ENCODE results near the gene MGAT2.
A peak's percentile ranks its signal among the peaks of the same experiment; 100 is the strongest.
"Not testable (repeated sequence)": the region's sequence is repeated elsewhere in the genome, so short reads cannot be mapped to it uniquely, and the experiment has no call there.

Gene MGAT2

DNA sequence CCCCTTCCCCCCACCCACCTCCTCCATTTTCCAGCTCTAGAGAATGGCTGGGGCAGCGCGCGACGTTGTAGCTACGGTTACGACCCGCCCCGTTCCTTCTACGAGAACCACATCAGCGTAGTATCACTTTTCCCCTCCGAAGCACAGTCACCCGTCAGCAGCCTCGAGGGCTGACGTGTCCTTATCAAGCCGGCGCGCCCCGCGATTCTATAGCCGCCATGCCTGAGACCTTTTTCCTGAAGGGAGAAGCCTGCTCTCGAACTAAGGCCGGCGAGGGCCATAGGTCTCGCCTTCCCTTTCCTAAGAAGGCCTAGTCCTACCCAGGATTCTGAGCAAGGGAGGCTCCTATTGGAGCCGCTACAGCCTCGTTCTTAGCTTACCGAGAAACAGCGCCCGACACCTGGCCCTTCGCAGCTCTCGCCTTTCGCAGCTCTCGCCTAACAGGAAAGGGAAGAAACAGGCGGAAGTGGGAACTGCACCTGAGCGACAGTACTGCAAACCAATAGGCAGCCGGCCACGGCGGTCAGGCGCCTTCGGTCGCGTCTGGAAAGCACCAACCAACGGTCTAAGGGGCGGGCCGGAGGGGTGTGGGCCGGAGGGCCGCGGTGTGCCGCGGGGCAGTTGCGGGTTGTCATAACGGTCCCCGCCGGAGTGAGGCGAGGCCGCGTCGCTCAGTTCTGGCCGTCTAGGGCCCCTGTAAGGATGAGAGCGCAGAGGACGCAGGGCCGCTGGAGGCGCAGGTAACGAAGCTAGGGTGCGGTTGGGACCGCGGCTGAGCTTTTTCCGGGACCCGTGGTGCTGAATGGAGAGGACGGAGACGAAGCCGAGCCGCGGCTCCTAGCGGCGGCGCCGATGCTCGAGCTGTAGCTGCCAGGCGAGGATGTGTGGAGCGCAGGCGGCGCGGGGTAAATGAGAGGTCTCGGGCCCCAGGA is at the start of gene MGAT2, which contains the start of gene RPL36AL:
MGAT2 (plus strand) TSS at position 618 of the 932 bp plus-strand sequence. CDS start 470 bp downstream, outside the sequence.
RPL36AL (minus strand) TSS at position 445 of the 932 bp plus-strand sequence. CDS start 1,522 bp downstream, outside the sequence.
- DNase-seq, result peak; percentile 76

DNA sequence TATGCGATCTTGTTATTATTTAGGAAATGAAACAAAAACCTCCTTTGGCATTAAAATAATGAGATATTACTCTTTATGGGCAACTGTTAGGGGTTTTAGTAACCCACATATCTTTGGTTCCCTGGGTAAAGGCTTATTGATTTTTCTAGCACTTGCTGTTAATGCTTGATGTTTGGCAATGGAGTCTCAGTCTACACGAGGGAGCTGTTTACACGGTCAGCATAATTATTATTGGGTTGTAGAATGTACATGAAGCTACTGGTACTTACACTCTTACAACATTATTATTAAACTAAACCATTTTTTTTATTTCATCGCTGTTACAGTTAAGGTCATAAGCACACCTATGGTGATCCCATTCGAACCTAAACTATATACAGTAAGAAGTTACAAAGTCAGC is 46.6 kb upstream of the MGAT2 start:
- DNase-seq, result no peak

DNA sequence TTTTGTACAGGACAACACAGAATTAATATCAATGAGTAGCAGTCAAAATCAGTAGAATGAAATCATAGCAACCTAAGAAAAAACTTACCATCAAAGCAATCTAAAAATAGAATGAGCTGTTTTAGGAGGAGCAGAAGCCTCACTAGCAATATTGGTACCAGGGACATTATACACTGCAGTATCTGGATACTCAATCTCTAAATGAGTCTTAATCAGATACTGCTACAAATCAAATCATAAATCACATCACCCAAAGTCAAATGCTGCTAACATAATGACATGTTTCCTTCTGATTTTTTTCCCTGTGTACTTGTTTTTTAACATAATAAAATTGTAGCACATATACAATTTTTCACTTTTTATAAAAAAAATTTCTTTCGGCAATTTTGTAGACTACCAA is 42.5 kb upstream of the MGAT2 start:
- no peak for DNase-seq

DNA sequence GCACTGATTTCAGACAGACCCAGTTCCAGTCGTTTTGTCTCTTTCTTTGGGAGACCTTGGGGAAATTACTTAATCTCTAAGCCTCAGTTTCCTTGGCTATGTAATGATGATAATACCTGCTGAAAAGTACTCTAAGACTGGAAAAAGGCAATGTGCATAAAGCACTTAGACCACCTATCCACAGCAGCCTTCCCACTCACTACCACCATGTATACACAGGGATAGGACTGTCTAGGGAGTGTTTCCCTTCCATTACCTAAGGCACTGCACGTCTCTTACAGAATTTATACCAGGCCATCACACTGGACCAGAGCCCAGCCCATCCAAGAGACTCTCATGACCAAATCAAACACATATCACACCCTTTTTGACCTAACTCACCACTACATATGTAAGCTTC is 40.8 kb upstream of the MGAT2 start:
- no peak for DNase-seq

DNA sequence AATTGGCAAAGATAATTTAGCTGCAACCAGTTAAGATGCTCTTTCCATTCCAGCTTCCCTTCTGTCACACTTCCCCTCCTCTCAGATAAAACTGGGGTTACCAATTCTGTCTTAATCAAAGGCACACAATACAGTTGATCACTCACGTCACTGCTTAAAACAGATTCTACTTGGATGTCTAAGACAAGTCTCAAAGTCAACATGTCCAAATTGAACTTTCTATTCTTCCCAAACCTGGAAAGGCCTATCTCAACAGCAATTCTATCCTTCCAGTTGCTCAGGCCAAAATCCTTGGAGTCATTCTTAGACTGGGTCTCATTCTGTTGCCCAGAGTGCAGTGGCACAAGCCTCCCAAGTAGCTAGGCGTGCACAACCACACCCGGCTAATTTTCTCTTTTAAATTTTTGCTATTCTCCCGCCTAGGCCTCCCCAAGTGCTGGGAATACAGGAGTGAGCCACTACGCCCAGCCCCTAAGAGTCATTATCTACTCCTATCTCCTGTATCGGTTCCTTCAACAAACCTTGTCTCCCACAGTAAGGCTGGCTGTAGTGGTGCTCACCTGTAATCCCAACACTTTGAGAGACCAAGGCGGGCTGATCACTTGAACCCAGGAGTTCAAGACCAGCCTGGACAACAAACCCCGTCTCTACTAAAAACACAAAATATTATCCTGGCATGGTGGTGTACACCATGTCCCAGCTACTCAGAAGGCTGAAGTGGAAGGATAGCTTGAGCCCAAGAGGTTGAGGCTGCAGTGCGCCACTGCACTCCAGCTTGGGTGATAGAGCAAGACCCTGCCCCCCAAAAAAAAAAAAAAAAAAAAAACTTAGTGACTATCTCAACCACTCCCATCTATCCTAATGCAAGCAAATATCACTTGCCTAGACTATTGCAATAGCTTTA is 39.1 kb upstream of the MGAT2 start:
- DNase-seq, result no peak

DNA sequence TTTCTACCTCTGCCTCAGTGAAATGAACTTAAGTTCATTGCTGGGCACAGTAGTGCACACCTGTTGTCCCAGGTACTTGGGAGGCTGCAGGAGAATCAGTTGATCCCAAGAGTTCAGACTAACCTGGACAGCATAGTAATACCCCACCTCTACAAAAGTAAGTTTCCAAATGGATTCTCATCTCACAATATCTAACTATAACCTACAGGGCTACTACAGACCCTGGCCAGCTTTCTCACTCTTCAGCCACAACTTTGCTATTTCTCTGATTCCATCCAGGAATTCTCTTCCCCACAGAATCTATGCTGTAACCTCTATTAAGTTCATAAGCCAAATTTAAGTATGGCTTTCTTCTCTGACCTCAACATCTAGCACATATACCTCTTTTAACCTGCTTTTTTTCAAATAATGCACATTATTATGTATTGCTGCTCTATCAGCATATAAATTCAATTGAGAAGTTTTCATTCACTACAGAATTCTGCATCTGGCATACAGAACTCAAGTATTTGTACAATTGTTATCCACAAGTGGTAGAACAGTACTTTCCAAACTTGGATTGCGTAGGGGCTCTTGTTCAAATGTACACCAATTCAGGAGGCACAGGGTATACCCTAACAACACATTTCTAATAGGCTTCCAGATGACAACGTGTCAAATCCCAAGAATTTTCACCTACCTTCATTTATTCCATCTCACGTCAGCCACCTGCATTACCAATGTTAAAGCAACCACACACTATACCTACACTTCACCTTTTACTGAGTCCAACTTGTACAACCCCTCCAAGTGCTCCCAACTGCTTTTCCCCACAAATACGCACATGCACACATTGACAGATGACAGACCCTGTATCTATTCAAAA is 38.3 kb upstream of the MGAT2 start:
- no peak for DNase-seq

DNA sequence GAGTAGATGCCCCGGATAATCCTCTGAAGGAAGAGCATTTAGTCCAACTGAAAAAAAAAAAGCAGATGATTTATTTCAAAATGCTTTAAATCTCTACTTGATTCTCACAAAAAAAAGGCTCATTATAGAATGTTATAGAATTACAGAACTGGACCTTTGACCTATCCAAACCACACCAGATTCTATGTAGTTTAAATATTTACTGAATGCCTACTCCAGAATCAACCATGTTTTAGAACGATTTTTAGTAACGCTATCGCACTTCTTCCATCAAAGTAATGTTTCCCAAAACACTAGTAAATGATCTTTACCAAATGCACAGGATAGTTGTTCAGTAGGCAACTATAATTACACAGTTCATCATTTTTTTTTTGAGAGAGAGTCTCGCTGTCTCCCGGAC is 37.0 kb upstream of the MGAT2 start:
- no peak for DNase-seq

DNA sequence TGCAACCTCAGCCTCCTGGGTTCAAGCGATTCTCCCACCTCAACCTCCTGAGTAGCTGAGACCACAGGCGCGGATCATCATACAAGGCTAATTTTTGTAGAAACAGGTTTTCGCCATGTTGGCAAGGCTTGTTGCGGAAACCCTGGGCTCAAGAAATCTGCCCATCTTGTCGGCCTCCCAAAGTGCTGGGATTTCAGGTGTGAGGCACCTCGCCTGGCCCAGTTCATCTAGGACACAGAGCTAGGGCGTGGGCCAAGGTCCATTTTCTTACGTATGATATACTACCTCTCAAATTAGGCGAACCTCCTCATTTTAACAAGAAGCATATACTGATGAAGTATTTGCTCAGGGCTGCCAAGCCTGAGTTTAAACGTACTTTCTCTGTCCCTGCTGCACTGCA is 36.5 kb upstream of the MGAT2 start:
- no peak for DNase-seq

DNA sequence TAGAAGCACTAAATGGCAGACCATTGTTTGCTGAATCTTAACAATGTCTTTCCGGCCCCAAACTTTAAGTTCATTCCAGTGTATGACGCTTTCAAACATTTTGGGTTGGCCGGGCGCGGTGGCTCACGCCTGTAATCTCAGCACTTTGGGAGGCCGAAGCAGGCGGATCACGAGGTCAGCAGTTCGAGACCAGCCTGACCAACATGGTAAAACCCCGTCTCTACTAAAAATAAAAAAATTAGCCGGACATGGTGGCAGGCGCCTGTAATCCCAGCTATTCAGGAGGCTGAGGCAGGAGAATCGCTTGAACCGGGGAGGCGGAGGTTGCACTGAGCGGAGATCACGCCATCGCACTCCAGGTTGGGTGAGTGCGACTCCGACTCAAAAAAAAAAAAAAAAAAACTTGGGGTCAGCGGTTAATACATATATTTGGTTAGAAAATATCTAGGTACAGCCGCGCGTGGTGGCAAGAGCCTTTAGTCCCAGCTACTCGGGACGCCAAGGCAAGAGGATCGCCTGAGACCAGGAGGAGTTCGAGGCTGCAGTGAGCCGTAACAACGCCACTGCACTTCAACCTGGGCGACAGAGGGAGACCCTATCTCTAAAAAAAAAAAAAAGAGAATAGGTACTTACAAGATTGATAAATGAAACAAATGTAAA is 35.5 kb upstream of the MGAT2 start:
- not testable (repeated sequence) for DNase-seq

DNA sequence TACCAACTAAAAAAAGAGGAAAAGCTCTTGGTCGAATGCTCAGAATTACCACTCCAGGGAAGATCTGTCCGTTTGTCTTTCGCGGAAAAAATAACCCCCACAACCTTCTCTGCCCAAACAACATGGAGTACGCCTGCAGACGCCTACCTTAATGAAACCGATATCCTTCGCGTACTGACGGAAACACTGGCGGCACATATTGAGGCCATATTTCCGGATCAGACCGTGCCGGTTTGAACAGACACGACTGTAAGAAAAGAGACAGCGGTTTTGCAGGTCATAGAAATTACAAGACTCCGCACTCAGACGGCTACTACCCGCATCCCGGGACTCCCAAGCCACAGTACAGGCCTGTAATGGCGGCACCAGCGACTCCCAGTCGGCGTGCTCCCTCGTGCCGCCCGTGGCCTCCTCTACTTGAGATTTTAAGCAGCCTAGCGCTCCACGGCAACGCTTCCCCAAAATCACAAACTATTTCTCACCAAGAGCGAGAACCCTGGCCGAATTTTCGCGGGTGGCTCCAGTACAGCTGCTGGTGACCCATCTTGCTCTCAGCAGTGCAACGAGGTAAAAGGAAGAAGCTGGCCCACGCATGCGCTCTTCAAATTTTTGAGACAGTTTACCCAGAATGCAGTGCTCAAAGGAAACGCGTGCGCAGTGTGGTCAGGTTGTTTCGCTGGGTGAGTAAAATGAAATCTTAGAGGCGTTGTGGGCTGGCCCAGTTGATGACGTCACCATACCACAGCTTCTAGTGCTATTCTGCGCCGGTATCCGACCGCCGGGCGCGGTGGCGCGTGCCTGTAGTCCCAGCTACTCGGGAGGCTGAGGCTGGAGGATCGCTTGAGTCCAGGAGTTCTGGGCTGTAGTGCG is 34.6 kb upstream of the MGAT2 start, which contains the start of gene RPS29:
RPS29 (minus strand) TSS at position 578 of the 870 bp plus-strand sequence; CDS start at position 544, 34 bp downstream.
- DNase-seq, result peak; percentile 89

DNA sequence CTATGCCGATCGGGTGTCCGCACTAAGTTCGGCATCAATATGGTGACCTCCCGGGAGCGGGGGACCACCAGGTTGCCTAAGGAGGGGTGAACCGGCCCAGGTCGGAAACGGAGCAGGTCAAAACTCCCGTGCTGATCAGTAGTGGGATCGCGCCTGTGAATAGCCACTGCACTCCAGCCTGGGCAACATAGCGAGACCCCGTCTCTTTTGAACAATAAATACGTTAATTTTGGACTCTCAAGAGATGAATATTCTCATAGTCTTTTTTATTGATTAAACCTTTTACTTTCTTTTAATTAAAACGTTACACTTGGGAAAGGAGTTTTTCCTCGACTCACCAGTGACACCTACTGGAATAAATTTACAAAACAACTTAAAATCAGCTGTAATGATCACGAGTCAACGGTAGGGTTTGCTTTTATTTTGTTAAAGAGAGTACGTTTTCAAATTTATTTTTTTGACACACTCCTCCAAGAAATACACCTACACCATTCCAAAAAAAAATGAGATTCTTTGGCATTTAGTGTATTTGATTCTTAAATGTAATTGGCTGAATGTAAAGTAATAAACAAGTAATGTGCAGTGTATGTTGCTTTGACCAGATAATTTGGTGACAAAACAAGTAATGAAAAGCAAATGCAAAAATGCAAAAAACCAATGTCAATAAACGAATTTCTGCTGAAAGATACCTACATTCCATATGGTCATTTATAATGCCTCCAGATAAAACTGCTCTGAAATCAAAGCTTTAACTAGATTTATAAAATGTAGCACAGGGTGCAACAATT is 33.7 kb upstream of the MGAT2 start:
- no peak for DNase-seq

DNA sequence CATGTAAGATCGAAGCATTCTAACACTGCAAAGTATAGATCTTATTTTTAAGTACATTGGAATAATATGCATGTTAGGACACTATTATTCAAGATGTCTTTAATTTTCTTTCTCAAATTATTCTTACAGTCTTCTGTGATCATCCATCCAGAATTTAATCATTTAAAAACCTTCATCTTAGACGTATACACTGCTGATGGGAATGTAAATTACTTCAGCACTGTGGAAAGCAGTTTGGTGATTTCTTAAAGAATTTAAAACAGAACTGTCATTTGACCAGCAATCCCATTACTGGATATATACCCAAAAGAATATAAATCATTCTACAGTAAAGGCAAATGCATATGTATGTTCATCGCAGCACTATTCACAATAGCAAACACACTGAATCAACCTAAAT is 31.2 kb upstream of the MGAT2 start:
- DNase-seq, result no peak

DNA sequence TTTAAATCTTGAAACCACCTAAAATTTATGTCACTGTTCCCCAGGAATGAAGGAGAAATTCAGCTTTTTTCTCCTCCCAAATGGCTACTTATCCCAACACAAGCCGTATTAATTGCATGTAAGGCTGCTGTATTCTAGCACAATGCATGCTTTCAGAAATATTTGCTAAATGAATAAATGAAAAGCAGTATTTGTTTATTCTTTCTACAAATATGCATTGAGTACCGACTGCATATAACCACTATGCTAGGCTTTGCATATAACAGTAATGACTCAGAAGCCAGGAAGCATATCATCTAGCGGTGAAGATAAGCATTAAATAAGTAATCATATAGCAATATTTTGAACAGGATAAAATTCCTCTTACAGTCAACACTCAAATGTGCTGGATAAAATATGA is 27.6 kb upstream of the MGAT2 start:
- DNase-seq, result no peak

DNA sequence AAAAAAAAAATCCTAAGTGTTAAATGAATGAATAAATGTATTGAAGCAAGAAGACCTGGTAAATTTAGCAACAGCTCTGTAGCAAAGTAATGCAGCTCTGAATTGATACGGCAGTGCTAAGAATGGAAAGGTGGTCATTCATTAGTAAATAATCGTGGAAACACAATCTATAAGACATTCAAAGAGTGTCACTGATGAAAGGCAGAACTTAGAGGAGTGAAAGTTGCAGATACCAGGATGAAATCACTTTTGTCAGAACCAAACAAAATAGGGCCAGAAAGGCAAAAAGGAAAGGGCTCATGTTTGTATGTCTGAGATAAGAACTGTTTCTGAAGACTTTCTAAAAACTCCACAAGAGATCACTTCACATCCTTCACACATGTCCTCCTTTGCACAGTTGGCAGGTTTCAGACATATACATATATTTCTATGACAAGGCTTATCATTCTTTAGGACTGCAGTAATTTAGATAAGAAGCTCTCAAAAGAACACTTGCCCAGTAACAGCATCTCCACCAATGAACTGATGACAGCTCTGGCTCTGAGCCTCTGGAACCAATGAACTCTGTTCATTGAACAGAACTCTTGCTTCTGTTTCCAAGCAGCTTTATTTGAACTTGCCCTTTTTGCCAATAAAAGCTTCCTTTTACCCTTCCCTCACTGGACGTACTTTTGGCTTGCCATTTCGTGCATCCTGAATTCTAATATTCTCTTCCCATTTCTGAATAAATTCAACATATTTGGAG is 26.1 kb upstream of the MGAT2 start:
- DNase-seq, result no peak

DNA sequence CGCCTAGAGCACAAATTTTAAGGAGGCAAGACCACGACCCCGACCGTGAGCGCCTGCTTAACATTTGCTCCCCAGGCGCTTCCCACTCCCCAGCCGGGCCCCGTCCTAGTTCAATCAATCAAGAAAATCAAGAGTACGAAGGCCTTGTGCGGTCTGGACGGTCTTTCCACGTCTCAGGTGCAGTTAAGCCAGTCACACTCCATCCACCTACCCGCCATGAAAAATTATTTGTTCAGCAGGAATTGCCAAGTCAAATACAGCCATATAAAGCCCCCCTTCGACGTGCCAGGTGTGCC is 22.5 kb upstream of the MGAT2 start:
- DNase-seq, result no peak

DNA sequence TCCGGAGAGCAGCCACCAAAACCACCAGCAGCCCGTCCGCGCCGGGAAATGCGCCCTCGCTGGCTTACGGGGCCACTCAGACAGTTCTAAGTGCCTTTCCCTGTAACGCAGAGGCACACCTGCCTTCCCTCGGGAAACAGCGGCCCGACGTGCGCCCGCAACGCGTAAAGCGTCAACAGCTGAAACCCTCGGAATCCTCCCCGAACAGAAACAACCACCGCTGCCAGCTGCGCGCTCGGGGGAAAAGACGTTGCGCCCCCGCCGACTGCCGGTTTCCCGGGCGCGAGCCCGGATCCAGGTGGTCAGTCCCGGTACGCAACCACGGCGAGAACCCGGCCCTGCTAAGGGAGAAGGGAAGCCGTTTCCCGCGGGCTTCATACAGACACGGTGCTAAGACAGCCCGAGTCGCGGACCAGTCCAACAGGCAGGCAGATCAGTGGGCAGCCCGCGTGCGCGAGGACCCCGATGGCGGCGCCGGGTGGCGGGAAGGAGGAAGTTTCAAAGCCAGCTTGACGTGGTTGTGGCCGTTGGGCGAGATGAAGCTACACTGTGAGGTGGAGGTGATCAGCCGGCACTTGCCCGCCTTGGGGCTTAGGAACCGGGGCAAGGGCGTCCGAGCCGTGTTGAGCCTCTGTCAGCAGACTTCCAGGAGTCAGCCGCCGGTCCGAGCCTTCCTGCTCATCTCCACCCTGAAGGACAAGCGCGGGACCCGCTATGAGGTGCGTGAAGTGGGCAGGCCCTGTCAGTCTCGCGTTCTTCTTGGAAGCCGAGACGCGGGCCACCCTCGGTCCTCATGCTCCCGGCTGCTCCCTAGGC is 21.9 kb upstream of the MGAT2 start, which contains the start of gene LRR1:
LRR1 (plus strand) TSS at position 456 of the 816 bp plus-strand sequence; CDS start at position 537, 81 bp downstream.
- no peak for DNase-seq

DNA sequence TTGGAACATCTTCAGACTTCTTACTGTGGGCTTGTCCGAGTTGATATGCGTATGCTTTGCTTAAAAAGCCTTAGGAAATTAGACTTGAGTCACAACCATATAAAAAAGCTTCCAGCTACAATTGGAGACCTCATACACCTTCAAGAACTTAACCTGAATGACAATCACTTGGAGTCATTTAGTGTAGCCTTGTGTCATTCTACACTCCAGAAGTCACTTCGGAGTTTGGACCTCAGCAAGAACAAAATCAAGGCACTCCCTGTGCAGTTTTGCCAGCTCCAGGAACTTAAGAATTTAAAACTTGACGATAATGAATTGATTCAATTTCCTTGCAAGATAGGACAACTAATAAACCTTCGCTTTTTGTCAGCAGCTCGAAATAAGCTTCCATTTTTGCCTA is 13.0 kb upstream of the MGAT2 start:
- no peak for DNase-seq

DNA sequence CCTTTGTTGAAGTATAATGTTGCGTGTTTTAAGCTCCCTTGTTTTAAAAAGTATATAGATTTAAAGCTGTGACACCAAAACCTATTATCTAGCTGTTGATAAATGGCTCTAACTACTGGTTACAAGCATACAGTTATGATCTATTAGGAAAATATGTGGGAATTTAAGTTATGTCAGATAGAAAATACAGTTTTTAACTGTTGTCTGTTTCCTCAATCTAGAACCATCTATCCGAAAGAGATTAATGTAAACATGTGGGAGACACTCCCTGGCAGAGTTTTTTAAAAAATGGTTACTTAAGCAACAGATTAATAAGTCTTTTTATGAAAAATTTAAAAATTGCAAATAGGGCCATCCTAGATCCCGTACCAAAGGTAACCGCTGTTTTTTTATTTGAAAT is 8.3 kb upstream of the MGAT2 start:
- DNase-seq, result no peak
